OCI-M2 (cell line): ENCODE results near the gene IFIT3.
"Not testable (repeated sequence)": the region's sequence is repeated elsewhere in the genome, so short reads cannot be mapped to it uniquely, and the experiment has no call there.

Experiments
- DNase-seq: peaks from one replicate; lab custom pipeline; 2025; ENCODE audit not compliant: unreplicated experiment; lab: John Stamatoyannopoulos, UW

Gene IFIT3

GRCh38 chr10:89327803-89328441, at the start of gene IFIT3:
IFIT3 (plus strand) TSS chr10:89327997; CDS start chr10:89328074, 77 bp downstream.
- peak; percentile 37 for DNase-seq

- no peak for DNase-seq
Observed at GRCh38 chr10:89278034-89278535, 49.7 kb upstream of the IFIT3 start.

- DNase-seq: no peak
Observed at GRCh38 chr10:89278900-89279392, 48.9 kb upstream of the IFIT3 start.

GRCh38 chr10:89279421-89279869, 48.4 kb upstream of the IFIT3 start:
- no peak for DNase-seq

GRCh38 chr10:89280508-89280907, 47.3 kb upstream of the IFIT3 start:
- no peak for DNase-seq

- no peak for DNase-seq
Observed at GRCh38 chr10:89281606-89282395, 46.0 kb upstream of the IFIT3 start.

GRCh38 chr10:89283025-89283935, 44.5 kb upstream of the IFIT3 start:
- no peak for DNase-seq

- DNase-seq: no peak
Observed at GRCh38 chr10:89283936-89284475, 43.8 kb upstream of the IFIT3 start.

GRCh38 chr10:89284711-89285110, 43.1 kb upstream of the IFIT3 start:
- not testable (repeated sequence) for DNase-seq

- not testable (repeated sequence) for DNase-seq
Observed at GRCh38 chr10:89285303-89285702, 42.5 kb upstream of the IFIT3 start.

- DNase-seq: no peak
Observed at GRCh38 chr10:89294721-89295239, 33.0 kb upstream of the IFIT3 start.

GRCh38 chr10:89295597-89295996, 32.2 kb upstream of the IFIT3 start:
- no peak for DNase-seq

GRCh38 chr10:89296220-89296648, 31.6 kb upstream of the IFIT3 start:
- DNase-seq: no peak

- DNase-seq: no peak
Observed at GRCh38 chr10:89297356-89297755, 30.4 kb upstream of the IFIT3 start.

GRCh38 chr10:89297791-89298190, 30.0 kb upstream of the IFIT3 start:
- no peak for DNase-seq

- no peak for DNase-seq
Observed at GRCh38 chr10:89299031-89299430, 28.8 kb upstream of the IFIT3 start.

- DNase-seq: no peak
Observed at GRCh38 chr10:89301232-89301631, 26.6 kb upstream of the IFIT3 start.

- no peak for DNase-seq
Observed at GRCh38 chr10:89301721-89302445, 25.9 kb upstream of the IFIT3 start, which contains the start of gene IFIT2. IFIT2 (plus strand) TSS chr10:89302046; CDS start chr10:89302124, 78 bp downstream.

- no peak for DNase-seq
Observed at GRCh38 chr10:89302625-89303024, 25.2 kb upstream of the IFIT3 start.

GRCh38 chr10:89303161-89303560, 24.6 kb upstream of the IFIT3 start:
- no peak for DNase-seq
